Coronary artery (tissue), 2 donors: ENCODE data around the gene GRSF1.
"Not testable (repeated sequence)": the region's sequence is repeated elsewhere in the genome, so short reads cannot be mapped to it uniquely, and the experiment has no call there.

Experiments
- DNase-seq: peaks from one replicate; pipeline ENCODE4 v3.0.0-alpha.2; 2017; ENCODE audit warnings: low spot score
- H3K27ac ChIP-seq, 2 donors: fragments of 200-600 bp; sonication (generic); one replicate each; pipeline ENCODE4 v1.5.1; 2016 to 2019
- H3K4me3 ChIP-seq: fragments of 200-600 bp; sonication (generic); 2 replicates; pipeline ENCODE4 v1.5.1; 2016; ENCODE audit warnings: mild to moderate bottlenecking, moderate library complexity
- CTCF ChIP-seq: fragments of 200-600 bp; sonication (generic); IDR thresholded peaks from one replicate; pipeline ENCODE4 v1.5.1; 2019; ENCODE audit warnings: antibody characterized with exemption

The GRSF1 gene

GRCh38 chr4:70841951-70842350, 2.3 kb upstream of the GRSF1 start:
- DNase-seq, result no peak
- TF ChIP-seq CTCF, result no peak
- H3K4me3 ChIP-seq, result no peak overlapping the region
- no peak overlapping the region for H3K27ac ChIP-seq

GRCh38 chr4:70841211-70841610, 1.5 kb upstream of the GRSF1 start:
- no peak for DNase-seq
- Histone ChIP-seq H3K4me3 (no peak overlapping the region), H3K27ac (no peak overlapping the region)
- no peak for TF ChIP-seq CTCF

- not testable (repeated sequence) for DNase-seq, H3K4me3 ChIP-seq
- H3K27ac ChIP-seq, result peak overlapping the region in 1 of 2 donors; percentile 92
Observed at GRCh38 chr4:70840631-70841030, 941 bp upstream of the GRSF1 start.

- peak; percentile 76 for DNase-seq
- Histone ChIP-seq H3K4me3 (peak overlapping the region; percentile 47), H3K27ac (peak overlapping the region; percentile 38 to 92)
Observed at GRCh38 chr4:70840137-70840536, 447 bp upstream of the GRSF1 start.

- Histone ChIP-seq H3K4me3 (peak overlapping the region; percentile 94), H3K27ac (peak overlapping the region; percentile 81 to 92)
- no peak for TF ChIP-seq CTCF
- peak; percentile 83 for DNase-seq
Observed at GRCh38 chr4:70838666-70839588, 763 bp downstream of the GRSF1 start.

GRCh38 chr4:70838204-70838603, 1.5 kb downstream of the GRSF1 start:
- TF ChIP-seq CTCF, result no peak
- H3K27ac ChIP-seq, result peak overlapping the region in 1 of 2 donors; percentile 81
- H3K4me3 ChIP-seq, result peak overlapping the region; percentile 94
- no peak for DNase-seq

- no peak for TF ChIP-seq CTCF
- Histone ChIP-seq H3K4me3 (no peak overlapping the region), H3K27ac (no peak overlapping the region)
- DNase-seq, result no peak
Observed at GRCh38 chr4:70836081-70836480, 3.6 kb downstream of the GRSF1 start.

- no peak for TF ChIP-seq CTCF
- no peak for DNase-seq
- no peak overlapping the region for H3K4me3 ChIP-seq
- no peak overlapping the region for H3K27ac ChIP-seq
Observed at GRCh38 chr4:70833675-70834074, 6.0 kb downstream of the GRSF1 start.
